EH (cell line): ENCODE data around the gene GRK4.

ENCODE experiments used
- DNase-seq: peaks from one replicate; pipeline ENCODE4 v3.0.0-alpha.2; 2015; ENCODE audit warnings: low read depth

The GRK4 gene

DNA sequence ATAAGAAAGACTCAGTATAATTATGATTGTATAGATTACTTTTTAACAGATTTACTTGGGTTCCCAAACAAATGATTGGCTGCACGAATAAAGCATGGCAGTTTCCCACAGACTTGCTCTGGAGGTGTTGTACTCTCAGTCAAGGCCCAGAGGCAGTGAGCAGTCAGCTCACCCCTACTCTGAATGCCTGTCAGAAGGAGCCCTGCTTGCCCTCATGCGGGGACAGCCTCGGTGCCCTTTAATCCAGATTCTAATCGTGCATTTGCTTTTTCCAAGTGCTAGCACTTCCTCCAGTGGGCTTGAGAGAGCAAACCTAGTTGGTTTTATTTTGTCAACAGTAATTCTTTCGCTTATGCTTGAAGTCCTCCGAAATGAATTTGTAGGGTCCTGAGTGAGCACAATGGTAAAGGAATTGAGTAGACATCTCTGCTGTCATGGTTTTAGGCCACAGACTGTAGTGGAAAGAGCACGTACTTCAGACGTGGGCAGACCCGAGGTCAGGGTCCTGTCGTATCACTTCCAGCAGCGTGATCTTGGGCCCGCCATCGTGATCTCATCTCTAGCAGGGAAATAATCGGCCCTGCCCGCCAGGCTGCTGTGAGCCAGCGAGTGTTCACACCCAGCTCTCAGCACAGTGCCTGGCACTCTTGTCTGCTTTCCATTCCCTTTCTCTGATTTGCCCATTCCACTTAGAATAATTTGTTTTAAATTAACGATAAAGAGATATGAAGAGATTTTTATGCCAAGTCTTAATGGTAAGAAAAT, 48.3 kb downstream of the GRK4 start:
- no peak for DNase-seq

DNA sequence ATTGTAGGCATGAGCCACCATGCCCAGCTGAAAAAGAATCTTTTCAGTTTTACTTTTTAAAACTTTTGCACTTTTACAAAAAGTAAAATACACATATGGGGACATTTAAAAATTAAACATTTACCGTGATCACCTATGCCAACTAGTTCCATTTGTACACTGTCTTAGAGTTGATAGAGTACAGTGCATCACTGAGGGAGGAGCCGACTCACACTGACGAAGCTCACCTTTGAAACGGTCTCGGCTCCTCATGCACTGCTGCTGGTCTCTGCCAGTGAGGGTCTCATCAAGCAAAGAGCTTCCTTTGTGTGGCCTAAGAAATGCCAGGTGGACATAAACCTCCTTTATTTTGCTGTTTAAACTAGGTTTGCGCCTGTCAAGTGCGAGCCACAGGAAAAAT, 50.0 kb downstream of the GRK4 start:
- DNase-seq = no peak

DNA sequence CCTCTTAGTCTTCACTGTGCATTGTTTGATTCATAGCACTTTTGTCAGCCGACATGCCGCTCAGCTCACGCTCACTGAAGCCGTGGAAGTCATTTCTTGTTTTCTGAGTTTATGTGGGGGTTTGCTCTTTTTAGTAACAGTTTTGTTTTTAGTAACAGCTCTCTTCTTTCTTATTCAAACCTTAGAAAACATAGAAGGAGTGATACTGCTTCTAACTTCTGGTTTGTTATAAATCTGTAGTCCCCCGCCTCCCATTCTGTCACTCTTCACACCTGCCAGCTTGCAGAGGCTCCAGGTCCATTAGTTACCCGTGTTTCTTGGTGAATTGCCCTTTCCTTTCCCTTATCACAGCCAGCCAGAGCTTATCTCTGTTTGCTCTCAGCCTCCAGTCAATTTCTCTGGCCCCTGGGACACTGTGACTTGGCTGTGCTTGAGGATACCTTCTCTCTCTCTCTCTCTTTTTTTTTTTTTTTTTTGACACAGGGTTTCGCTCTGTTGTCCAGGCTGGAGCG, 50.5 kb downstream of the GRK4 start:
- no peak for DNase-seq

DNA sequence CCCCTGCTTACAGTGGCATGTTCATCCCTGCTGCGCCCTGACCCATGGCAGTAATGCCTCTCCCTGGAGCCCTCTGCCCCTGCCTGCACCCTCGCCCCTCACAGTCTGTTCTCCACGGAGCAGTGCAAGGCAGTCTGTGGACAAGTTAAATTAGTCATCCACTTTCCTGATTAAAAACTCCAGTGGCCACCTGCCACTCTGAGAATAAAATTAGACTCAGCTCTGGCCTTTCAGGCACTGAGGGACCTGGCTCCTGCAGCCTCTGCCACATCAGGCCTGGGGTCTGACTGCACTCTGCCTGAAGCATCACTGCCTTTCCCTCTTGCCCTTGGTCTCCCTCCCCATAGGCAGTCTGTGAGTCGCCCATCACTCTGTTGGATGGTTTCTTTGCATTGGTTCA, 53.6 kb downstream of the GRK4 start:
- no peak for DNase-seq

DNA sequence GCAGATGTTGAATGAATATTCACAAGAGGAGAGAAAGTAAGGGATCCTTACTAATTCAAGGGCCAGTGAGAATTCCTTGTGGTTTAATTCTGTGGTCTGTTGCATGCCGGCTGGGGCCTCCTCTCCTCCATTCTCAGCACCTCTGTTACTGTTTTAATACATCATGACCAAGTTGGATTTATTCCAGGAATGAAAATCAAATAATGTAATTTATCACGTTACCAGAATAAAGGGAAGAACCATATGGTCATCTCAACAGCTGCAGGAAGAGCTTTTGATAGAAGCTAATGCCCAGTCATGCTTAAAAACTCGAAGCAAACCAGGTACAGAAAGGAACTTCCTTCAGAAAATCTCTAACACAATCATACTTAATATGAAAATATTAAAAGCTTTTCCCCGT, 54.1 kb downstream of the GRK4 start:
- DNase-seq = no peak

DNA sequence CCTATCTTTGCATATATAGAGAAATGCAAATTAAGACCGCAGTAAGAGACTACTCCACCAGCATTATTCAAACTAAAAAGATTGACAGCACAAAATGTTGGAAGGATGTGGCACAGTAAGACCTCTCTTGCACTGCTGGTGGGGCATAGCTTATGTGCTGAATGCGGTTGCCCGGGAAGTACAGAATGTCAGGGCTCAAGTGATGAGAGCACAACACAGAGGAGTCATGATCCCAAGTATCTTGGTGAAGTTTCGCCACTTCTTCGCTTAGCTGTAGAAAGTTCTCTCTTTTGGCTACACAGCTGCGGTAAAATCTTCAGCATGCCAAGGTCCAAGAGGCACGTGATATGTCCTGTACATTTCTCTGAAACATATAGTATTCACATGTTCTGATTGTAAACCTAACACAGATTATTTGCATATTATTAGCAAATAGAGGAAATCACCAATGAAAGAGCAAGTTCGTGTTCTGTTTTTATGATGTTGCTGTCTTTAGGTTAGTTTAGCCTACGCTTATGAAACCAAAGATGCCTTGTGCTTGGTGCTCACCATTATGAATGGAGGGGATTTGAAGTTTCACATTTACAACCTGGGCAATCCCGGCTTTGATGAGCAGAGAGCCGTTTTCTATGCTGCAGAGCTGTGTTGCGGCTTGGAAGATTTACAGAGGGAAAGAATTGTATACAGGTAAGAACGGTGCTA, 55.9 kb downstream of the GRK4 start:
- no peak for DNase-seq

DNA sequence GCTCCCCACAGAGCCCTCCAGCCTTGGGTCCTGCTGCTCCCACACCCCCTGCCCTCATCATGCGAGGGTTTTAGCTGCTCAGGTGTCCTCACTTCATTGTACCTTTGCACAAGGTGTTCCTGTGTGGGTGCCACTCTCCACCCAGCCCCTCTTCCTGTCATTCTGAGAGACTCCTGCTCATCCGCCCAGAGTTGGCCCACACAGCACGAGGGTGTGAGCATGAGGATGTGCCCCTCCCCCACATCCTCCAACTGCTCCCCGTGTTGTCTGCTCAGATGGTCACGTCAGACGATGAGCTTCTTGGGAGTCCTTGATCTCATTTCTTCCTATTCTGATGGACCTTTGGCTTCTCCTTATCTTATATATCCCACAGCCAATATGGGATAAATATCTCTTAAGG, 57.8 kb downstream of the GRK4 start:
- DNase-seq = no peak

DNA sequence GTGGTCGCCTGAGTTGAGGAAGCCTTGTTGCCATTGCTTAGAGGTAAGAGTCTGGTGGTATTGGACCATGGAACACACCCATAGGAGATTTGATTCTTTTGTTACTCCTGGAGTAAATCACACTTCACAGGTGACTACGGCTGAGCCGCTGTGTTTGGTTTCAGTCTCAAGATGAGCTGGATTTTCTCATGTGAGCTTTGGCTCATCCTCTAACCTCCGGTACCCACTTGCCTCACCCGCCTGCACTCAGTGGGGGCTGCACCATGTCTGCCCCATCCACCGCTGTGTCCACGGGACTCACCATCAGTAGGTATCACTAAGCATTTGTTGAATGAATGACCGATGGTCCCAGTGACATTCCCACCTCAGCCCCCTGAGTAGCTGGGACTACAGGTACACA, 58.3 kb downstream of the GRK4 start:
- no peak for DNase-seq

DNA sequence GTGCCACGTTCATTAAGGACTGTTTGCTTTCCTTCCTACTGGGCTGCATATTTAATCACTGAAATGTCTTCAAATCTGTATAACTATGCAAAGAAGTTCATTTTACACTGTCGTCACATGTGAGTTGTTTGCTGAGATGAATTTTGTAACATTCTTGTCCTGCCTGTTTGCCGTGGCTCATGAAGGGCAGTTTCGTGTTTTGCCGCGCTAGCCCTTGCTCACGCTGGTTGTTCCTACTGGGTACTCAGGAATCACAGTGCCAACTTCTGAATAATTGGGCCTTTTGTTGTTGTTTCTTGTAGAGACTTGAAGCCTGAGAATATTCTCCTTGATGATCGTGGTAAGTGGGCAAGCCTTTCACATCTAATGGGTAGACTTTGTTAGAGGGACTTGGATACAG, 58.7 kb downstream of the GRK4 start:
- no peak for DNase-seq

DNA sequence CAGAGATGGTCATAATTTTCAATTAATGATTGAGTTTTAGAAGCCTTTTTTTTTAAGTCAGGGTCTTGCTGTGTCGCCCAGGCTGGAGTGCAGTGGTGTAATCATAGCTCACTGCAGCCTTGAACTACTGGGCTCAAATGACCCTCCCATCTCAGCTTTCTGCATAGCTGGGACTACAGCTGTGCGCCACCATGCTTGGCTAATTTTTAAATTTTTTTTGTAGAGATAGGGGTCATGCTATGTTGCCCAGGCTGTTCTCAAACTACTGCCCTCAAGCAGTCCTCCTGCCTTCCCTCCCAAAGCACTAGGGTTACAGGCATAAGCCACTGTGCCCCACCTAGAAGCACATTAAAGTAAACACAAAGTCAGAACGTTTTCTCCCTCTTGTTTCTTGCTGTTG, 59.3 kb downstream of the GRK4 start:
- DNase-seq = no peak

DNA sequence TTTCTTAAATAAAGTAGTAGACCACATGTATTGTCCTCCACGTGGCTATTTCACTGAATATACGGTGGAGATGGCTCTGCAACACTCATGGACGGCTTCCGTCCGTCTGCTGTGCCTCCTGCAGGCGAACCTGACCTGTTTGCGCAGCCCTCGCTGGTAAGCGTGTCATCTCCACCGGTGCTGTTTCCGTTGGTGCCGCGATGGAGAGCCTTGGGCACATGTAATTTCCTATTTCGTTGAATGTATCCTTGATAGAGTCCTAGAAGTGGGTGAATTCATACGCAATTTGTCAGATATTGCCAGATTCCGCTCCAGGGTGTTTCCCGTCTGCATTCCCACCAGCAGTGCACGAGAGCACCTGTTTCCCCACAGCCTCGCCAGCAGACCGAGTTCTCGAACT, 62.5 kb downstream of the GRK4 start:
- DNase-seq = no peak

DNA sequence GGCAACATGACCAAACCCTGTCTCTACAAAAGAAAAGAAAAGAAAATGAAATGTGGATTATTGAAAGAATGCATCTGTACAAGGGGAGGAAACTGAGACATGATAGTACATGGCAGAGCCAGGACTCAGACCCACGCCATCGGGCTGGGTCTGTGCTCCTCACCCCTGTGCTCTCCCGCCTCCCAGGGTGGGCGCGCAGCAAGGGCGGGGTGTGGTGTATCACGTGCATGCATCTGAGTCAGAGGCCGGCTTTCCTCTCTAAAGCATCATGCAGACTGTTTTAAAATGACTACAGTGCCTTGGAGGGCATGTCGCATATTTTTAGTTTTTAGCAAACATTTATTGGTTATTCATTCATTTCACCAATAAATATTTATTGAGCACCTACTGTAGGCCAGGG, 63.2 kb downstream of the GRK4 start:
- DNase-seq = no peak

DNA sequence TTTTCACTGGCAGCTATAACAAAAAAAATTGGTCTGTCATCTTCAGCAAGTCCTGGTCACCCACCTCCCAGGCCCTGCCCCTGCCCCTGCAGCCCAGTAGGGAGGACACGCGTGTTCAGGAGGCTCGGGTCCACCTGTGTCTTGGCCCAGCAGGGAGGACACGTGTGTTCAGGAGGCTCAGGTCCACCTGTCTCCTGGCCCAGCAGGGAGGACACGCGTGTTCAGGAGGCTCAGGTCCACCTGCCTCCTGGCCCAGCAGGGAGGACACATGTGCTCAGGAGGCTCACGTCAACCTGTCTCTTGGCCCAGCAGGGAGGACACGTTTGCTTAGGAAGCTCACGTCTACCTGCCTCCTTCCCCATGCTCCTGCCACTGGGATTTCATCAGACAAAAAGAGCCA, 66.1 kb downstream of the GRK4 start:
- no peak for DNase-seq

DNA sequence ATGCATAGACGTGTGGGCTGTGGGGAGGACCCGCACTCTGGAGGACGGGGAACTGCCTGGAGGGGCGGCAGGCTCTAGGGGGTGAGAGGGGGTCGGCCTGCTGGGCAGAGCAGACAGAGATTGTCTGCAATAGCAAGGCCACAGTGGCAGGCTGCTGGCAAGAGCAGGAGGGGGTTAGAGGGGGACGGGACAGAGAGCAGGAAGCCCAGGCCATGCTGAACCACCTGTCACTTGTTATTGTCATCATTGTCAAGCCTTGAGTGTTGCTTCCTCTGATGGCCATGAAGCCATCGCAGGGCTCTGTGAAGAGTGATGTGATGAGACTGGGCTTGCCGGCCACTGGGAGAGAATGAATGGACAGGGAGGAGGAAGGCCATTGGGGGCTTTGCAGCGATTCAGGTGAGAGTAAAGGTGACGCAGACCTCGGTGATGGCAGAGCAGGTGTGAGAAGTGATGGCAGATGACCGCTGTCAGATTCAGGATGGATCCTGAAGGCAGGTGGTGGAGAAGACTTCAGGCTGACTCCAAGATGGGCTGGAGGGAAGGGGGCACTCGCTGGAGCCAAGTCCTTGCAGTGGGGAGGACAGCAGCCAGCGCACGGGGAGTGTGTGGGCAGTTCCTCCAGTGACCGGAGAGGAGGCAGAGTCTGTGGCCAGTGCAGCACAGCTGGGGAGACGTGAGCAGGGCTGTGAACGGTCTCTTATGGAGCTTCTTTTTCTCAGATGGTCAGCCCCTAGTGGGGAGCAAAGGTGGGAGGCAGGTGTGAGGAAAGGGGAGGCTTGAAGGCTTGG, 67.4 kb downstream of the GRK4 start:
- DNase-seq = no peak

DNA sequence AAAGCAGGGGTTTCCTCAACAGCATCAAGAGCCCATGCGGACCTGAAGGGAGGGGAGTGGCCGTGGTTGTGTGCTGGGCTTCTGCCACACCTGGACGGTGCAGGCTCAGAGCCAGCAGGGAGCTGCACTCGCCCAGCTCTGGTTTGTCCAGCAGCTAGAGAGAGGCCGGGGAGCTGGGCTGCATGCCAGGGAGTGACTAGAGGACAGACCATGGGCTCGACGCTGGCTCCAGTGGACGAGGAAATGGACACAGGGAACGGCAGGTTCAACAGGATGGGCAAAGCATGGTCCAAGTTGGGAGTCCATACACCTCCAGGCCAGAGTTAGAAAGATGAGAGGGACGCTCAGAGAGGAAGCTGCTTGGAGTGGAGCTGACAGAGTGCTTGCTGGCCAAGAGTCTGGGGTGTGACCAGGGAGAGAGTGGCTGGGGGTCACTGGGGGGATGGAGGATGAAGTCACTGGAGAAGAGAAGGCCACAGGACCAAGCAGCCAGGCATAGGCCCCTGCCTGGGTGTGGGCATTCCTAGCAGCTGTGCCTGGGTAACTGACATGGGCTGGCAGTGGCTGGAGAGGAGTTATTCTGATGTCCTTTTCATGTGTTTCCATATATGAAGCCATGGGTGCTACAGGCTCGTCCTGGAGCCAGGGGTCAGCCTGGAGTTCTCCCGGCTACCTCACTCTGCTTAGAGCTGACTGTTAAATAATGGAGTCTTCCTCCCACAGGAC, 68.1 kb downstream of the GRK4 start:
- no peak for DNase-seq

DNA sequence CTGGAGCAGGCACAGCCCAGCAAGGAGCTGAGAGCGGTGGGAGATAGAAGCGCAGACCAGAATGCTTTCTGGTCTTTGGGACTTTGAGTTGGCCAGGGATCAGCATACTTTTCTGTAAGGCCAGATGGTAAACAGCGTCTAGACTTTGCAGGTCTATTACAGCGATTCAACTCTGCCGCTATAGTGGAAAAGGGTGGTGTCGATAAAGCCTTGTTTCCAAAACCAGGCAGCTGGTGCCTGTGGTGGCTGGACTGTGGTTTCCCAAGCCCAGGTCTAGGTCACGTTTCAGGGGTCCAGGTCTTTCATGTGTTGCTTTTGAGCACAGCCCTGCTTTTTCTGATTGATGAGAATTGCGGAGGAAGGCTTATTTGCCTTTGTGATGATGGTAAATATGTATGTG, 70.9 kb downstream of the GRK4 start:
- DNase-seq = no peak

DNA sequence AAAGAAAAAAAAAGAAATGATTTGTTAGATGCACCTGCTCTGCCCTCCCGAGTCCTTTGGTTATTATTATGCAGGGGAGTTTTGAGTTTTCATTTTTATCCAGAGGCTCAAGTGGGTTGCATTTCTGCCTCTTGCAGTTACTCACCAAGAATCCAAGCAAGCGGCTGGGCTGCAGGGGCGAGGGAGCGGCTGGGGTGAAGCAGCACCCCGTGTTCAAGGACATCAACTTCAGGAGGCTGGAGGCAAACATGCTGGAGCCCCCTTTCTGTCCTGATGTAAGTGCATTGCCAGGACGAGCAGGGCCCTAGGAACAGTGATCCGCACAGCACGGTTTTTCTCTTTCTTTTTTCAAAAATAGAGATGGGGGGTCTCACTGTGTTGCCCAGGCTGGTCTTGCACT, 71.9 kb downstream of the GRK4 start:
- no peak for DNase-seq

DNA sequence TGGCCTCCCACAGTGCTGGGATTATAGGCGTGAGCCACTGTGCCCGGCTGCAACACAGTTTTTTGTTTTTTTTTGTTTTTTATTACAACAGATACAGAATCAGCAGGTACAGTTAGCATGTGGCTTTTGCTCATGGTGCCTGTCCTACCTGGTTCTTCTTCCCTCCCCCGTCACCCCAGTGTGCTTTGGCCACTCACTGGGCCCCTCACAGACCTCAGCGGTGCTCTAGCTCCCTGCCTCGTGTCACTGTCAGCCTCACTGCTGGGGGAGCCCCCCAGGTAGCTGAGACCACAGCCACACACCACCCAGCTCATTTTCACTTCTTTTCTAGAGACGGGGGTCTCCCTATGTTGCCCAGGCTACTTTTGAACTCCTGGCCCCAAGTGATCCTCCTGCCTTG, 72.3 kb downstream of the GRK4 start:
- no peak for DNase-seq

DNA sequence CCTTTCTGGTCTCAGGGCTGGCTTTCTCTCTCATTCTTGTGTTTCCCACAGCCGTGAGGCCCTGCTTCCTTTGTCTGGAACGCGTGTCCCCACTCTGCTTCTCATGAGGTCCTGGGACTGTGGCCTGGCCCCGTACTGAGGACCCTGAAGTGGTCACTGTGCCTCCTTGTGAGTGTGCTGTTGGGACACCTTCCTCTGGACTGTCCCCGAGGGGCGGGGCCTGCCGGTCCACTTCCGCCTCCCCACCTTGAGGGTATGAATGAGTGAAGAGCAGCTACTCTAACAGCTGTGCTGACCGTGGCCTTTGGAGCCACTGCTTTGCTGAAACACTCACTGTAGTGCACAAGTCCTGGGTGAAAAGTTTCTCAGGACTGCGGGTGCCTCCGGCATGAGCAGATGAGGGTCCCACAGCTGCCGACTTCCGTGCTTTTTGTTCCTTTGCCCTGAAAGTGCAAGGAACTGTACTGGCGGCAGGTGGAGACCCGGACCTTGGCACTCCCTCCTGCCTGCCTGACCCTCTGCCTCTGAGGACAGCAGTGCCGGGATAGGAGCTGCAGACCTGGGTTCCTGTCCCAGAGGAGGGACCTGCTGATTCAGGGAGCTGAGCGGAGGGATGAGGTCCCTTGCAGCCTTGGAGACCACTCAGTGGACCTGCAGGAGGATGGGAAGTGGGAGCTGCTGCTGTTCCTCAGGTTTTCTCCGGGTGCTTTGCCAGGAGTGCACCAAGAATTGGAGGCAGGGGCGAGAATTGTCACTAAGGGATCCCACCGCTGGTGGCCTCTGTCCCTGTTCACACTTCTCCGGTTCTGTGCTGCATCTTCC, 73.0 kb downstream of the GRK4 start:
- DNase-seq = no peak

DNA sequence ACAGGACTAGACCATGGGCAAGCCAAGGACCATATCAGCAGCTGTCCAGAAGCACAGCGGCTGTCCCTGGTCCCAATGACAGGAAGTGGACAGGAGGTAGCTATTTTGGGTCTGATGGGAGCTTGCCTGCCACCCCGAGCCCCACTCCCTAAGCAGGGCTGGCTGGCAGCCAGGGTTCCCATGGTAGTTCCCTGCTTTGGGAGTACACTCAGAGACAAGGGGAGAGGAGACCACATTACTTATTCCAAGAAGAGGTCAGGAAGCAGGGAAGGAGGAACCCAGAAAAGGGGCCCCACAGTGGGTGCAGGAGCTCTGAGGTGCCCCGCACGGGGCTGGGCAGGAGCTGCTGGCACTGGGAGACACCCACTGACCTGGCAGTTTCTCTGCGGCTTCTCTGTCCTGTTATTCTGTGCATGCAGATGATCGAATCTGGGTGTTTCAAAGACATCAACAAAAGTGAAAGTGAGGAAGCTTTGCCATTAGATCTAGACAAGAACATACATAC, 74.6 kb downstream of the GRK4 start:
- DNase-seq = peak; percentile 10

DNA sequence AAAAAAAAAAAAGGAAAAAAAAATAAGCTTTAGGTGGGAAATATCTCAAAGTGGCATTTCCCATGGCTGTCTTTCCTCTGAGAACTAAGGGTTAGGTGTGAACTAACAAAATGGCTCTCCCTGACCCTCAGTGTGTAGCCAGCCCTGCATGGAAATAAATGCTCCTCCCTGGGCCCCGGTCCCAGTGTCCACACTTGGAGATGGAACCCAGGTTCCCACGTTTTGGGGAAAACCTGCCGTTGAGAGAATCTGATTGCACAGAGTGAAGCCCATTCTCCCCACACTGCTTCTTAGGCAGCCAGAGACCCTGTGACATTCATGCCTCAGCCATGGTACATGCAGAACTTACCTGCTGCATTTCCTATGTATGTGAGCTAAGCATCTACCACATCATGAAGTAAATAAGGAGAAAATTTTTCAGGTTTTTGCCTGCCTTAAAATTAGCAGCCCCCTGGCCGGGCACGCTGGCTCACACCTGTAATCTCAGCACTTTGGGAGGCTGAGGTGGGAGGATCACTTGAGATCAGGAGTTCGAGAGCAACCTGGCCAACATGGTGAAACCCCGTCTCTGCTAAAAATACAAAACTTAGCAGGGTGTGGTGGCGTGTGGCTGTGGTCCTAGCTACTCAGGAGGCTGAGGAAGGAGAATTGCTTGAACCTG, 76.5 kb downstream of the GRK4 start:
- no peak for DNase-seq
